ENCODE measurements around the gene PPP1R15A. TPM values are rescaled to one million over a fixed set of nuclear protein-coding genes. Genes with fewer than 3 reads are reported as not detected.
"Not testable (repeated sequence)": the region's sequence is repeated elsewhere in the genome, so short reads cannot be mapped to it uniquely, and the experiment has no call there.

PPP1R15A gene
- total RNA-seq, 2 experiments from 2014 or later, result 51.6 to 62.4 TPM

DNA sequence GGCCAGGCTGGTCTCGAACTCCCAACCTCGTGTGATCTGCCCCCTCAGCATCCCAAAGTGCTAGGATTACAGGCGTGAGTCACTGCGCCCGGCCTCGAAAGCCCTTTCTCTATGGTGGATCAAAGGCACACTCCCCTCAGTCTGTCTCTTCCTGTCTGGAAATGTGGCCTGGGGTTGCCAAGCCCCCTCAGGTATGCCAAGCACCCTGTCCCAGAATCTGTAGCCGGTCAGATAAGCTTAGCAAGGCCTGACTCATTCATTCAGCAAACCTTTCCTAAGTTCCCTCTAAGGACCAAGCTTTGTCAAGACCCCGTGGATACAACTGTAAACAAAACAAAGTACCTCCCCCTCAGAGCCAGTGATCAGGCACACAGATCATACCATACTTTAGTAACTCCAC, 42.0 kb downstream of the PPP1R15A start:
- DNase-seq, result no peak
- ATAC-seq, result no peak
- Mint-ChIP-seq H3K4me1 (no peaks in the 10 kb centered on the region), H3K36me3 (ENCODE audit: low read depth) (peaks cover 48% of the 10 kb centered on the region), H3K27ac (no peak overlapping the region), H3K9me3 (ENCODE audit: low read depth) (no peaks in the 10 kb centered on the region), H3K4me3 (no peak overlapping the region), H3K27me3 (no peaks in the 10 kb centered on the region)
- ChIA-PET POLR2A (no interaction called here), CTCF (no interaction called here)
- intact Hi-C loops (cut with DNase I, micrococcal nuclease), result no loop called here

- Mint-ChIP-seq H3K36me3 (ENCODE audit: low read depth) (peaks cover 42% of the 10 kb centered on the region), H3K9me3 (ENCODE audit: low read depth) (no peaks in the 10 kb centered on the region), H3K4me1 (no peaks in the 10 kb centered on the region), H3K27ac (no peak overlapping the region), H3K4me3 (no peak overlapping the region), H3K27me3 (no peaks in the 10 kb centered on the region)
- ChIA-PET POLR2A (no interaction called here), CTCF (no interaction called here)
- DNase-seq (no peak), ATAC-seq (no peak)
- intact Hi-C loops (cut with DNase I, micrococcal nuclease), result no loop called here
Measured at GRCh38 chr19:48915757-48916156, 43.5 kb downstream of the PPP1R15A start.

GRCh38 chr19:48918071-48918470, 45.9 kb downstream of the PPP1R15A start:
- peaks cover 30% of the 10 kb centered on the region for H3K36me3 Mint-ChIP-seq (ENCODE audit: low read depth)
- CTCF ChIA-PET, result interaction anchor here (0.7 kb wide), 1 partner anchor 86 kb away, joined by 3 read pairs; no protein-coding TSS in a partner anchor
- no peak overlapping the region for H3K27ac Mint-ChIP-seq
- intact Hi-C loops (cut with DNase I, micrococcal nuclease), result no loop called here
- no peak overlapping the region for H3K4me3 Mint-ChIP-seq
- no peak for ATAC-seq
- no peaks in the 10 kb centered on the region for H3K27me3 Mint-ChIP-seq
- H3K4me1 Mint-ChIP-seq, result no peaks in the 10 kb centered on the region
- no peaks in the 10 kb centered on the region for H3K9me3 Mint-ChIP-seq (ENCODE audit: low read depth)
- POLR2A ChIA-PET, result interaction anchor here (0.6 to 1.1 kb wide), 2 partner anchors 7 to 46 kb away, joined by 3 to 5 read pairs; partner anchors contain the start of gene PPP1R15A
- no peak for DNase-seq

DNA sequence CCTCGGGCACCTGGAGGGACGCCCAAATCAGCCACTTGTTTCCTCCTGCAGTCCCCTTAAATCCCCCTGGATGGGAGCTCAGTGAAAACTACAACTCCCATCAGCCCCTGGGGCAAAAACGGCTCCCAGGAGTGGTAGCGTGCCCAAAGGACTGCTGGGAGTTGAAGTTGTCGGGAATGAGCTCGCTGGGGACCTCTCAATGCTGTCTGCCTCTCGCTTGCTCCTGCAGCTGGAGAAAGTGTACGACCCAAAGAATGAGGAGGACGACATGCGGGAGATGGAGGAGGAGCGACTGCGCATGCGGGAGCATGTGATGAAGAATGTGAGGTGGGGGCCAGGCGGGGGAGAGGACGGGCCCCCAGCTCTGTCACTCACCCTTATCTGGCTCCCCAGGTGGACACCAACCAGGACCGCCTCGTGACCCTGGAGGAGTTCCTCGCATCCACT, 46.6 kb downstream of the PPP1R15A start:
- no peak overlapping the region for H3K27ac Mint-ChIP-seq
- H3K9me3 Mint-ChIP-seq (ENCODE audit: low read depth), result no peaks in the 10 kb centered on the region
- no peaks in the 10 kb centered on the region for H3K4me1 Mint-ChIP-seq
- intact Hi-C loops (cut with DNase I, micrococcal nuclease), result no loop called here
- ATAC-seq (peak; percentile 86), DNase-seq (peak; percentile 54)
- ChIA-PET POLR2A (interaction anchor here (1.1 kb wide), 1 partner anchor 47 kb away, joined by 5 read pairs; the partner anchor contains the start of gene PPP1R15A), CTCF (interaction anchor here (0.8 kb wide), 1 partner anchor 1120 kb away, joined by 3 read pairs; no protein-coding TSS in a partner anchor)
- peaks cover 30% of the 10 kb centered on the region for H3K36me3 Mint-ChIP-seq (ENCODE audit: low read depth)
- no peaks in the 10 kb centered on the region for H3K27me3 Mint-ChIP-seq
- no peak overlapping the region for H3K4me3 Mint-ChIP-seq

DNA sequence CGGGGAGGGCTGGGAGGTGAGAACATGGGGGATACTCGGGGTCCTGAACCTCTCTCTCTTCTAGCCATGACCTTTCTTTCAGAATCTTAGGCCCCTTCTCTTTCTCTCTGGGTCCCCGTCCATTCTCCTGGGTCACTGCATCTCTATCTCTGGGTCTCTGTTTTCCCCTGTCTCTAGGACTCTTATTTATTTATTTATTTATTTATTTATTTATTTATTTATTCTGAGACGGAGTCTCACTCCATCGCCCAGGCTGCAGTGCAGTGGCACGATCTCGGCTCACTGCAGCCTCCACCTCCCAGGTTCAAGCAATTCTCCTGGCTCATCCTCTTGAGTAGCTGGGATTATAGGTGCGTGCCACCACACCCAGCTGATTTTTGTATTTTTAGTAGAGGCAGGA, 47.0 kb downstream of the PPP1R15A start:
- H3K4me1 Mint-ChIP-seq; ATAC-seq; H3K4me3 Mint-ChIP-seq; H3K27me3 Mint-ChIP-seq; H3K9me3 Mint-ChIP-seq (ENCODE audit: low read depth); DNase-seq; H3K27ac Mint-ChIP-seq; intact Hi-C loops (cut with DNase I, micrococcal nuclease): not testable (repeated sequence)
- POLR2A ChIA-PET, result interaction anchor here (1.1 kb wide), 1 partner anchor 47 kb away, joined by 5 read pairs; the partner anchor contains the start of gene PPP1R15A
- peaks cover 27% of the 10 kb centered on the region for H3K36me3 Mint-ChIP-seq (ENCODE audit: low read depth)
- CTCF ChIA-PET, result interaction anchor here (0.8 kb wide), 1 partner anchor 1120 kb away, joined by 3 read pairs; no protein-coding TSS in a partner anchor

DNA sequence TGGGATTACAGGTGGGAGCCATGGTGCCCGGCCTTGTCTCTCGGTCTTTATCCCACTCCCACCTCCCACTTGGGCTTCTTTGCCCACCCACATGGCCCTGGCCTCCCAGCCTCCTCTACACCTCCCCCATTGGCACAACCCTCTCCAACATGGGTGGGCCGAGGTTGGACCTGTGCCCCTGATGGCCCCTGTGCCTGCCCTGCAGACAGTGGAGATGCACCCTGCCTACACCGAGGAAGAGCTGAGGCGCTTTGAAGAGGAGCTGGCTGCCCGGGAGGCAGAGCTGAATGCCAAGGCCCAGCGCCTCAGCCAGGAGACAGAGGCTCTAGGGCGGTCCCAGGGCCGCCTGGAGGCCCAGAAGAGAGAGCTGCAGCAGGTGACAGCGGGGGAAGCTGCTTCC, 48.7 kb downstream of the PPP1R15A start:
- Mint-ChIP-seq H3K27me3 (no peaks in the 10 kb centered on the region), H3K27ac (no peak overlapping the region), H3K36me3 (ENCODE audit: low read depth) (peaks cover 20% of the 10 kb centered on the region), H3K4me3 (no peak overlapping the region), H3K4me1 (no peaks in the 10 kb centered on the region), H3K9me3 (ENCODE audit: low read depth) (no peaks in the 10 kb centered on the region)
- ChIA-PET POLR2A (no interaction called here), CTCF (interaction anchor here (0.5 kb wide), 1 partner anchor 26 kb away, joined by 4 read pairs; no protein-coding TSS in a partner anchor)
- DNase-seq, result no peak
- no peak for ATAC-seq
- intact Hi-C loops (cut with DNase I, micrococcal nuclease), result no loop called here

DNA sequence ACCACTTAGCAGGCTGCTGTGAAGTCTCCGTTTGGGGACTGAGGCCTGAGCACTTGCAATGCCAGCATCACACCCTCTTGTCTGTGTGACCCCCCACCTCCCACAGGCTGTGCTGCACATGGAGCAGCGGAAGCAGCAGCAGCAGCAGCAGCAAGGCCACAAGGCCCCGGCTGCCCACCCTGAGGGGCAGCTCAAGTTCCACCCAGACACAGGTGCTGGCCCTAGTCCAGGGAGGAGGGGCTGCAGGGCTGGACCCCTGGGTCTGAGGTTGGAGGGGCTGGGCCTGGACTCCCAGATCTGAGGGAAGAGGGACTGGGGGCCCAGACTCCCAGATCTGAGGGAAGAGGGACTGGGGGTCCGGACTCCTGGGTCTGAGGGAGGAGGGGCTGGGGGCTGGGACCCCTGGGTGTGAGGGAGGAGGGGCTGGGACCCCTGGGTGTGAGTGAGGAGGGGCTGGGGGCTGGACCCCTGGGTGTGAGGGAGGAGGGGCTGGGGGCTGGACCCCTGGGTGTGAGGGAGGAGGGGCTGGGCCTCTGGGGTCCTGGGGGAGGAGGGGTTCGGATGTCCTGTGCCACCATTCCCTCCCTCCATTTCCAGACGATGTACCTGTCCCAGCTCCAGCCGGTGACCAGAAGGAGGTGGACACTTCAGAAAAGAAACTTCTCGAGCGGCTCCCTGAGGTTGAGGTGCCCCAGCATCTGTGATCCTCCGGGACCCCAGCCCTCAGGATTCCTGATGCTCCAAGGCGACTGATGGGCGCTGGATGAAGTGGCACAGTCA, 49.7 kb downstream of the PPP1R15A start:
- Mint-ChIP-seq H3K27me3 (no peaks in the 10 kb centered on the region), H3K27ac (no peak overlapping the region), H3K4me1 (peaks cover 3% of the 10 kb centered on the region), H3K4me3 (no peak overlapping the region), H3K9me3 (ENCODE audit: low read depth) (no peaks in the 10 kb centered on the region), H3K36me3 (ENCODE audit: low read depth) (peaks cover 18% of the 10 kb centered on the region)
- ATAC-seq (no peak), DNase-seq (no peak)
- intact Hi-C loops (cut with DNase I, micrococcal nuclease), result no loop called here
- CTCF ChIA-PET, result interaction anchor here (0.5 to 0.6 kb wide), 2 partner anchors 11 to 25 kb away, joined by 3 to 4 read pairs; no protein-coding TSS in a partner anchor
- POLR2A ChIA-PET, result no interaction called here

DNA sequence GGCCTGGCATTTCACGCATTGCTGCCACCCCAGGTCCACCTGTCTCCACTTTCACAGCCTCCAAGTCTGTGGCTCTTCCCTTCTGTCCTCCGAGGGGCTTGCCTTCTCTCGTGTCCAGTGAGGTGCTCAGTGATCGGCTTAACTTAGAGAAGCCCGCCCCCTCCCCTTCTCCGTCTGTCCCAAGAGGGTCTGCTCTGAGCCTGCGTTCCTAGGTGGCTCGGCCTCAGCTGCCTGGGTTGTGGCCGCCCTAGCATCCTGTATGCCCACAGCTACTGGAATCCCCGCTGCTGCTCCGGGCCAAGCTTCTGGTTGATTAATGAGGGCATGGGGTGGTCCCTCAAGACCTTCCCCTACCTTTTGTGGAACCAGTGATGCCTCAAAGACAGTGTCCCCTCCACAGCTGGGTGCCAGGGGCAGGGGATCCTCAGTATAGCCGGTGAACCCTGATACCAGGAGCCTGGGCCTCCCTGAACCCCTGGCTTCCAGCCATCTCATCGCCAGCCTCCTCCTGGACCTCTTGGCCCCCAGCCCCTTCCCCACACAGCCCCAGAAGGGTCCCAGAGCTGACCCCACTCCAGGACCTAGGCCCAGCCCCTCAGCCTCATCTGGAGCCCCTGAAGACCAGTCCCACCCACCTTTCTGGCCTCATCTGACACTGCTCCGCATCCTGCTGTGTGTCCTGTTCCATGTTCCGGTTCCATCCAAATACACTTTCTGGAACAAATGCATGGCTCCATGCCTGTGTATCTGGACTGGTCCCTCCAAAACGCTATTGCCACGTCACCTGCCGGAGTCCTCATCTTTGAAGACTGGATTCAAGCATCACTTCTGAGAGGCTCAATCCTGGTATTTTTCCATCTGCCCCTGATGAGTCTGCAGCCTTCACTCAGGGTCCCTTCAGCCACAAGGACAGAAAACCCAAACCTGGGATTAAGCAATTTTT, 50.6 kb downstream of the PPP1R15A start:
- Mint-ChIP-seq H3K4me3 (no peak overlapping the region), H3K4me1 (peaks cover 6% of the 10 kb centered on the region), H3K27me3 (no peaks in the 10 kb centered on the region), H3K36me3 (ENCODE audit: low read depth) (peaks cover 16% of the 10 kb centered on the region), H3K27ac (no peak overlapping the region), H3K9me3 (ENCODE audit: low read depth) (no peaks in the 10 kb centered on the region)
- no peak for ATAC-seq
- POLR2A ChIA-PET, result no interaction called here
- CTCF ChIA-PET, result interaction anchor here (0.6 kb wide), 2 partner anchors 11 to 48 kb away, joined by 3 read pairs; no protein-coding TSS in a partner anchor
- no peak for DNase-seq
- intact Hi-C loops (cut with DNase I, micrococcal nuclease), result no loop called here

DNA sequence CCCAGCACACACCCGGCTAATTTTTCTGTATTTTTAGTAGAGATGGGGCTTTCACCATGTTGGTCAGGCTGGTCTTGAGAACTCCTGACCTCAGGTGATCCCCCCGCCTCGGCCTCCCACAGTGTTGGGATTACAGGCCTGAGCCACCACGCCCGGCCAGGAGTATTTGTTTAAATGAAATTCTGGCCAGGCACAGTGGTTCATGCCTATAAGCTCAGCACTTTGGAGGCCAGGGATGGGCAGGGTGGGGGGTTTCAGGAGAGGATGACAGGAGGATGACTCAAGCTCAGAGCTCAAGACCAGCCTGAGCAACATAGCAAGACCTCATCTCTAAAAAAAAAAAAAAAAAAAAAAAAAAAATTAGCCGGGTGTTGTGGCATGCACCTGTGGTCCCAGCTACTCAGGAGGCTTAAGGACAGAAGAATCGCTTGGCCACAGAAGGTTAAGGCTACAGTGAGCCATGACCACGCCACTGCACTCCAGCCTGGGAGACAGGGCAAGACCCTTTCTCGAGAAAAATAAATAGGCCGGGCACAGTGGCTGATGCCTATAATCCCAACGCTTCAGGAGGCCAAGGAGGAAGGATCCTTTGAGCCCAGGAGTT, 53.1 kb downstream of the PPP1R15A start:
- CTCF ChIA-PET, result interaction anchor here (0.6 kb wide), 2 partner anchors 45 to 450 kb away, joined by 3 read pairs; no protein-coding TSS in a partner anchor
- POLR2A ChIA-PET, result interaction anchor here (0.7 to 1.0 kb wide), 3 partner anchors 8 to 50 kb away, joined by 3 read pairs; no protein-coding TSS in a partner anchor
- no peak for ATAC-seq
- peaks cover 6% of the 10 kb centered on the region for H3K4me1 Mint-ChIP-seq
- no peak overlapping the region for H3K4me3 Mint-ChIP-seq
- no peaks in the 10 kb centered on the region for H3K9me3 Mint-ChIP-seq (ENCODE audit: low read depth)
- no peak for DNase-seq
- H3K36me3 Mint-ChIP-seq (ENCODE audit: low read depth), result peaks cover 5% of the 10 kb centered on the region
- no peaks in the 10 kb centered on the region for H3K27me3 Mint-ChIP-seq
- no peak overlapping the region for H3K27ac Mint-ChIP-seq
- intact Hi-C loops (cut with DNase I, micrococcal nuclease), result no loop called here
